Activated CD4-positive, alpha-beta memory T cell treated with anti-CD3 and anti-CD28 coated beads for 36 hours (primary cell): ENCODE data around the gene LRRC8C. TPM values are rescaled to one million over a fixed set of nuclear protein-coding genes. Genes with fewer than 3 reads are reported as not detected.

ENCODE experiments used
- CTCF ChIA-PET: fragments of 350-600 bp; sonication (Branson Sonifier 250); formaldehyde crosslinking; loops from one replicate; lab custom pipeline; 2021; ENCODE audit warnings: antibody characterized with exemption, inconsistent platforms; lab: Charles Lee
- POLR2A ChIA-PET: fragments of 350-600 bp; sonication (Branson Sonifier 250); formaldehyde crosslinking; loops from one replicate; lab custom pipeline; 2021; ENCODE audit warnings: antibody characterized with exemption; lab: Charles Lee
- DNase-seq: peaks from one replicate; pipeline ENCODE4 v3.0.0-alpha.2; 2020
- H3K27ac Mint-ChIP-seq: one replicate; pipeline ENCODE4 v1.8.0; 2021; ENCODE audit warnings: mixed read lengths
- H3K27me3 Mint-ChIP-seq: one replicate; pipeline ENCODE4 v1.8.0; 2021; ENCODE audit warnings: mixed read lengths
- H3K36me3 Mint-ChIP-seq: one replicate; pipeline ENCODE4 v1.8.0; 2021; ENCODE audit warnings: mixed read lengths
- H3K4me1 Mint-ChIP-seq: one replicate; pipeline ENCODE4 v1.8.0; 2021; ENCODE audit warnings: low read depth, mixed read lengths
- H3K4me3 Mint-ChIP-seq: one replicate; pipeline ENCODE4 v1.8.0; 2021; ENCODE audit warnings: mild to moderate bottlenecking, mixed read lengths
- H3K9me3 Mint-ChIP-seq: one replicate; pipeline ENCODE4 v1.8.0; 2021; ENCODE audit warnings: mixed read lengths
- intact Hi-C: fragments of 100-400 bp; cut with micrococcal nuclease; formaldehyde crosslinking; loops from one replicate; pipeline ENCODE4 v1.15.1; 2023
- total RNA-seq, 2 experiments: library from RNA; stranded (reverse); gene quantifications; one replicate each; pipeline ENCODE4 v1.2.3, GENCODE V29; 2021

LRRC8C gene
- total RNA-seq, 2 experiments from 2014 or later = 36.4 to 40.4 TPM

DNA sequence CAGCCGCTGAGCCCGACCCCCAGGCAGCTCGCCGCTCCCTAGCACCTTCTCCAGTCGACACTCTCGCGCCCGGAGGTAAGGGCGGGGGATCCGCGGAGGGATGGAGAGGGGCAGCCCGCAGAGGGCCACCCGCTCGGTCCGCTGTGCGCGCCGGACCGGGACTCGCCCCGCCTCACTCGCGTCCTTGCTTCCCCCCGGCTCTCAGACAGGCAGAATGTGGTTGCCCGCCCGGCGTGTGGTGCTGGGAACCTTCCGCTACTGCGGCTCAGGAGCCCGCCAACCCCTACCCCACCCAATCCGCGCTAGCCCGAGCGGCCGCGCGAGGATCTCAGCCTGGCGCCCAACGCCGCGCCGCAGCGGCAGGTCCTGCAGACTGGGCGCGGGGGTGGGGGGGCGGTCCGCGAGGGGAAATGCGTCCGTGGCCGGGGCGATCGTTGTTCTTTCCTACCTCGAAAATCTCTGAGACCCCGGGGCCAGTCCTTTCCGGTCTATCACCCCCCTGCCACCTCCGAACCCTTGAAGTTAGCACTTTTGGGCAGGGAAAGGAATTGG, 404 bp downstream of the LRRC8C start:
- Mint-ChIP-seq H3K9me3 (no peaks in the 10 kb centered on the region), H3K27me3 (no peaks in the 10 kb centered on the region), H3K27ac (peak overlapping the region; percentile 95), H3K36me3 (peaks cover 31% of the 10 kb centered on the region), H3K4me3 (peak overlapping the region; percentile 93), H3K4me1 (peaks cover 68% of the 10 kb centered on the region)
- intact Hi-C loops = loop anchor here (1.0 to 2.0 kb wide), 2 partner anchors 25 to 211 kb away; no protein-coding TSS in a partner anchor
- CTCF ChIA-PET = interaction anchor here (0.6 to 12.3 kb wide), 14 partner anchors 11 to 149 kb away, joined by 3 to 154 read pairs (median 6); no protein-coding TSS in a partner anchor
- DNase-seq = peak; percentile 71
- POLR2A ChIA-PET = interaction anchor here (1.0 to 13.0 kb wide), 12 partner anchors 14 to 129 kb away, joined by 3 to 225 read pairs (median 4); no protein-coding TSS in a partner anchor

DNA sequence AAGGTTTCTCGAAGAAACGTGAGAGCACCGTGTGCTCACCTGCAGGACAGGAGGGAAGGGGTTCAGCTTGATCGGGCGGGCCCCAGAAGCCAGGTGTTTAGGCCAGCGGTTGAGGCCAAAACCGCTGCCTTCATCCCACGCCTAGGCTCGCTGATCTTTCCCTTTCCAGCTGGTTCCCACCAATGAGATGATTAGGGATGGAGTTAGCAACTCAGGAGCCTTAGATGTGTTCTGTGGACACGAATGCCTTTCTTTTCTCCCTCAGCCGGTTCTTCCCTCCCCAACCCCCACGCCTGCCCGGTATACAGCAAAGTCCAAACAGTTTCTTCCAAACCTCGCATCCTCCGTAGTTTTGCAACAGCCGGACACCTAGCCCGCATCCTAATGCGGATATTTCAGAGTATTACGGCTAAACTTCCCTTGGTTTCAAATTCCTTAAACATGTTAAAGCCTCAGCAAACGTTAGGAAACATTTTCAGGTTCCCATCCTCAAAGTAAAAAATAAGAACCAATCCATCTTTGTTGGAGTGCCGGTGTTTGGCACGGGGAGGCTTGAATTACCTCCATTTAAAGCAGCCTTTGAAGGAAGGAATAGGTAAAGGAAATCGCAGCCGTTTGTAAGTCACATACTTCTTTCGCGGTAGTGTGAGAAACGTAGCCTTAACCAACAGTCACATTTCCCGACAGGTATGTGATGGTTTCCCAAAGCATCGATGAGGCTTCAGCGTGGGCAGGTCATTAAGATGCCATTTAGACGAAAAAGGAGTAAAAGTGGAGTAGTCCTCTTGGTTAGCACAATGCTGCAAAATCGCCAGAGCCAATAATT, 1.1 kb downstream of the LRRC8C start:
- Mint-ChIP-seq H3K4me1 (peaks cover 63% of the 10 kb centered on the region), H3K27me3 (no peaks in the 10 kb centered on the region), H3K4me3 (peak overlapping the region; percentile 93), H3K36me3 (peaks cover 27% of the 10 kb centered on the region), H3K9me3 (no peaks in the 10 kb centered on the region), H3K27ac (peak overlapping the region; percentile 95)
- ChIA-PET POLR2A (interaction anchor here (0.6 to 13.0 kb wide), 13 partner anchors 22 to 239 kb away, joined by 3 to 225 read pairs (median 5); no protein-coding TSS in a partner anchor), CTCF (interaction anchor here (0.9 to 12.3 kb wide), 12 partner anchors 7 to 210 kb away, joined by 3 to 154 read pairs (median 8); no protein-coding TSS in a partner anchor)
- DNase-seq = peak; percentile 60
- intact Hi-C loops = loop anchor here (1.0 to 2.0 kb wide), 3 partner anchors 26 to 353 kb away; no protein-coding TSS in a partner anchor

GRCh38 chr1:89635825-89636815, 3.2 kb downstream of the LRRC8C start:
- ChIA-PET CTCF (interaction anchor here (0.6 to 12.3 kb wide), 13 partner anchors 10 to 652 kb away, joined by 3 to 154 read pairs (median 6); no protein-coding TSS in a partner anchor), POLR2A (interaction anchor here (0.6 to 13.0 kb wide), 15 partner anchors 9 to 208 kb away, joined by 3 to 225 read pairs (median 4); no protein-coding TSS in a partner anchor)
- peak overlapping the region; percentile 80 for H3K27ac Mint-ChIP-seq
- intact Hi-C loops = loop anchor here (1.0 to 2.0 kb wide), 6 partner anchors 13 to 351 kb away; no protein-coding TSS in a partner anchor
- no peaks in the 10 kb centered on the region for H3K27me3 Mint-ChIP-seq
- no peaks in the 10 kb centered on the region for H3K9me3 Mint-ChIP-seq
- H3K4me1 Mint-ChIP-seq = peaks cover 60% of the 10 kb centered on the region
- peaks cover 31% of the 10 kb centered on the region for H3K36me3 Mint-ChIP-seq
- no peak for DNase-seq
- peak overlapping the region; percentile 57 for H3K4me3 Mint-ChIP-seq

GRCh38 chr1:89637496-89637895, 4.6 kb downstream of the LRRC8C start:
- Mint-ChIP-seq H3K4me1 (peaks cover 60% of the 10 kb centered on the region), H3K27me3 (no peaks in the 10 kb centered on the region), H3K4me3 (peak overlapping the region; percentile 2), H3K36me3 (peaks cover 35% of the 10 kb centered on the region), H3K27ac (peak overlapping the region; percentile 57), H3K9me3 (no peaks in the 10 kb centered on the region)
- intact Hi-C loops = loop anchor here (2.0 kb wide), 1 partner anchor 61 kb away; no protein-coding TSS in a partner anchor
- ChIA-PET POLR2A (interaction anchor here (1.3 to 13.0 kb wide), 4 partner anchors 19 to 82 kb away, joined by 3 to 225 read pairs (median 26); no protein-coding TSS in a partner anchor), CTCF (interaction anchor here (1.2 to 12.3 kb wide), 4 partner anchors 13 to 126 kb away, joined by 3 to 154 read pairs (median 10); no protein-coding TSS in a partner anchor)
- no peak for DNase-seq

- peaks cover 40% of the 10 kb centered on the region for H3K36me3 Mint-ChIP-seq
- ChIA-PET POLR2A (interaction anchor here (2.4 kb wide), 1 partner anchor 26 kb away, joined by 5 read pairs; no protein-coding TSS in a partner anchor), CTCF (interaction anchor here (1.1 to 1.2 kb wide), 2 partner anchors 122 to 157 kb away, joined by 3 to 6 read pairs; no protein-coding TSS in a partner anchor)
- H3K4me3 Mint-ChIP-seq = no peak overlapping the region
- peaks cover 76% of the 10 kb centered on the region for H3K4me1 Mint-ChIP-seq
- intact Hi-C loops = no loop called here
- H3K27ac Mint-ChIP-seq = peak overlapping the region; percentile 10
- no peaks in the 10 kb centered on the region for H3K27me3 Mint-ChIP-seq
- no peak for DNase-seq
- peaks cover 10% of the 10 kb centered on the region for H3K9me3 Mint-ChIP-seq
Measured at GRCh38 chr1:89640440-89640839, 7.5 kb downstream of the LRRC8C start.

DNA sequence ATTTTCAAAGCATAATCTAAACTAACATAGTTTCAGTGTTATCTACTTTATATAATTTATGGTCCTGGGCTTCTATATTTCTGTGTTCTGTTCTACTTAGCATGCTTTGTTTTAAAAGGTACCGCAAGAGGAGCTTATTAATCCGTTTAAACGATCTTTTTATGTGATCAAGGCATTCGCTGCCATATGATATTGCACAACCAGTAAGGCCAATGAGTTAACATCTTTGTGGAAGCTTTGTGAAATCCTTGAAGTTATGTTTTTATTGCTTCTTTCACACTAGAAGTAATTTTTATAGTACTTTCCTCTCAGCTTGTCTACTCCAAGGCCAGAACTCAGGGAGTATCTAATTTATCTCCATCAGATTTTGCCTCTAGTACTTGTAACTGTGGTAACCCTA, 8.9 kb downstream of the LRRC8C start:
- H3K36me3 Mint-ChIP-seq = peaks cover 47% of the 10 kb centered on the region
- no peaks in the 10 kb centered on the region for H3K27me3 Mint-ChIP-seq
- H3K9me3 Mint-ChIP-seq = peaks cover 20% of the 10 kb centered on the region
- peaks cover 68% of the 10 kb centered on the region for H3K4me1 Mint-ChIP-seq
- ChIA-PET CTCF (no interaction called here), POLR2A (interaction anchor here (2.4 kb wide), 1 partner anchor 25 kb away, joined by 5 read pairs; no protein-coding TSS in a partner anchor)
- peak overlapping the region; percentile 10 for H3K4me3 Mint-ChIP-seq
- peak overlapping the region; percentile 75 for H3K27ac Mint-ChIP-seq
- intact Hi-C loops = no loop called here
- DNase-seq = no peak

DNA sequence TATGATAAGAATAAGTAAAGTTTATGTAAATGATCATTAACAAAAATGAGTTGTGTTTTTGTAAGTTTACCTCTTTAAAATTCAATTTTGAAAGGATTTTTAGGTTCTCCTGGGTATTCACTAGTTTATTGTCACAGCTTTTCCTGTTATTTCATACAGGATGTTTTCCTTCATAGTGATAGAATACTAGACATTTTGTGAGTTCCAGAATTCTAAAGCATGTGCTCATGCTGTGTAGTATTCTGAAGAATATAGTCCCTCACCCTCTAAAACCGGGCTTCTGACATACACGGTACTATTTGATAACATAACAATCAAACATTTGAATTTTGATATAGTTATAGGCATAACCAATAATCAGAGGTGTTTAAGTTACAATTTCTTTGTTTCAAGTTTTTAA, 10.7 kb downstream of the LRRC8C start:
- no peak for DNase-seq
- Mint-ChIP-seq H3K4me1 (peaks cover 64% of the 10 kb centered on the region), H3K36me3 (peaks cover 44% of the 10 kb centered on the region), H3K27ac (peak overlapping the region; percentile 51), H3K4me3 (no peak overlapping the region), H3K27me3 (no peaks in the 10 kb centered on the region), H3K9me3 (peaks cover 24% of the 10 kb centered on the region)
- CTCF ChIA-PET = interaction anchor here (1.2 kb wide), 1 partner anchor 119 kb away, joined by 4 read pairs; no protein-coding TSS in a partner anchor
- intact Hi-C loops = no loop called here
- POLR2A ChIA-PET = interaction anchor here (1.2 kb wide), 1 partner anchor 9 kb away, joined by 3 read pairs; no protein-coding TSS in a partner anchor

DNA sequence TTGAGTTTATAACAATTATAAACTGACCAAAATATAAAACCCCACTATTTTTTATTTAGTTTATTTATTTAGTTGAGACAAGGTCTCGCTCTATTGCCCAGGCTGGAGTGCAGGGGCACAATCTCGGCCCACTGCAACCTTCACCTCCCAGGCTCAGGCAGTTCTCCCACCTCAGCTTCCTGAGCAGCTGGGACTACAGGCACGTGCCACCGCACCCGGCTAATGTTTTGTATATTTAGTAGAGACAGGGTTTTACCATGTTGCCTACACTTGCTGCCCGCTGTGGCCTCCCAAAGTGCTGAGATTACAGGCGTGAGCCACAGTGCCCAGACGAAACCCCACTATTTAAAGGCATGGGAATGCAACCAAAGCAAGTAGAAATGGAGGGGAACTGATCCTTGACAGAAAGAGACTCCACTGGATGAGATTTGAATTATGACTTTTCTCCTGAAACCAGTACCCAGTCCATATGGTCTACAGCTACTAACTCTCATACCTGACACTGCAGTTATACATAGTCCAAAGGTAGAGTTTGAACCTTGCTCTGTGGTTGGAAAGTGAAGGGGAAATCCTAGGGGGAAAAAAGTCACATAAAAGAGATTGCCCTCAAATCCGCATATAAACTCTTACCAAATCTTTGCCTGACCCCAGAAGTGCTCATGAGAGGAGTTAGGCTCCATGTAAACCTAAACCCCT, 11.3 kb downstream of the LRRC8C start:
- peaks cover 43% of the 10 kb centered on the region for H3K36me3 Mint-ChIP-seq
- intact Hi-C loops = no loop called here
- no peaks in the 10 kb centered on the region for H3K27me3 Mint-ChIP-seq
- peaks cover 24% of the 10 kb centered on the region for H3K9me3 Mint-ChIP-seq
- ChIA-PET CTCF (interaction anchor here (0.6 to 3.1 kb wide), 3 partner anchors 11 to 119 kb away, joined by 4 to 21 read pairs (median 4); partner anchors contain the start of gene LRRC8C), POLR2A (no interaction called here)
- H3K27ac Mint-ChIP-seq = peak overlapping the region; percentile 74
- DNase-seq = no peak
- peaks cover 66% of the 10 kb centered on the region for H3K4me1 Mint-ChIP-seq
- no peak overlapping the region for H3K4me3 Mint-ChIP-seq

- Mint-ChIP-seq H3K9me3 (peaks cover 24% of the 10 kb centered on the region), H3K4me3 (no peak overlapping the region), H3K36me3 (peaks cover 52% of the 10 kb centered on the region), H3K27me3 (no peaks in the 10 kb centered on the region), H3K4me1 (peaks cover 68% of the 10 kb centered on the region), H3K27ac (peak overlapping the region; percentile 13)
- no peak for DNase-seq
- ChIA-PET POLR2A (no interaction called here), CTCF (interaction anchor here (3.1 kb wide), 1 partner anchor 117 kb away, joined by 21 read pairs; no protein-coding TSS in a partner anchor)
- intact Hi-C loops = no loop called here
Measured at GRCh38 chr1:89646259-89646658, 13.3 kb downstream of the LRRC8C start.

DNA sequence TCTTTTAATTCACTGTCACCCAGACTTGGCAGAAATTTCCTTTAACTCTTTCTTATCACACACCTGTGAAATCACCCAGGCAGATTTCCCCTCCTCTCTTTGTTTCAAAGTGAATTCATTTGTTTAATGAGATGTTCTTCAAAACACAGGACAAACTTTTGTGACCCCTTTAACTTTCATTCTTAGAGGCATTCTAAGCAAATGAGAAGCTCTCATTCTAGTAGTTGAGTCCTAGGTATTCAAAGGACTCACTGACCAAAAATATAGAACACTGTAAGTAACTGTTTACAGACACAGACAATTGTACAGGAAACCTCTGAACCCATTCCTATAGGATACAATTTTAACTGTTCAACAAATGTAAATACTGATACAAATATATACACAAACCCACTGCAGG, 16.9 kb downstream of the LRRC8C start:
- Mint-ChIP-seq H3K4me3 (no peak overlapping the region), H3K4me1 (peaks cover 76% of the 10 kb centered on the region), H3K27ac (peak overlapping the region; percentile 56), H3K27me3 (no peaks in the 10 kb centered on the region), H3K9me3 (peaks cover 20% of the 10 kb centered on the region), H3K36me3 (peaks cover 43% of the 10 kb centered on the region)
- CTCF ChIA-PET = interaction anchor here (1.2 to 2.4 kb wide), 2 partner anchors 11 to 113 kb away, joined by 4 to 11 read pairs; no protein-coding TSS in a partner anchor
- POLR2A ChIA-PET = no interaction called here
- intact Hi-C loops = loop anchor here (1.0 to 5.0 kb wide), 2 partner anchors 13 to 38 kb away; no protein-coding TSS in a partner anchor
- no peak for DNase-seq
